ENCODE data around the gene WDR35. TPM values are rescaled to one million over a fixed set of nuclear protein-coding genes. Genes with fewer than 3 reads are reported as not detected.
A peak's percentile ranks its signal among the peaks of the same experiment; 100 is the strongest.

The WDR35 gene
- polyA plus RNA-seq, 1 experiment = 9.1 TPM

GRCh38 chr2:20016346-20016745, 26.4 kb upstream of the WDR35 start:
- DNase-seq (ENCODE audit: low read depth, low spot score) = no peak
- ChIA-PET POLR2A (no interaction called here), CTCF (interaction anchor here (0.5 to 3.9 kb wide), 46 partner anchors 7 to 433 kb away, joined by 3 to 91 read pairs (median 8); partner anchors contain the start of gene SDC1)
- H3K9me3 ChIP-seq (ENCODE audit: control insufficient read depth, insufficient read depth, low read length) = peaks cover 7% of the 10 kb centered on the region
- no peak overlapping the region for H3K4me3 ChIP-seq (ENCODE audit: low read depth, low read length)
- H3K27ac ChIP-seq (ENCODE audit: low read depth, low read length) = no peak overlapping the region
- no peaks in the 10 kb centered on the region for H3K27me3 ChIP-seq (ENCODE audit: control insufficient read depth, insufficient read depth, low read length)
- TF ChIP-seq CTCF (IDR thresholded peaks at IDR 0.05; ENCODE audit: low read depth, low read length) = no peak

GRCh38 chr2:20015482-20016083, 25.7 kb upstream of the WDR35 start:
- peak; percentile 63 for TF ChIP-seq CTCF (IDR thresholded peaks at IDR 0.05; ENCODE audit: low read depth, low read length)
- Histone ChIP-seq H3K27ac (ENCODE audit: low read depth, low read length) (no peak overlapping the region), H3K27me3 (ENCODE audit: control insufficient read depth, insufficient read depth, low read length) (no peaks in the 10 kb centered on the region), H3K9me3 (ENCODE audit: control insufficient read depth, insufficient read depth, low read length) (no peaks in the 10 kb centered on the region; the same call in 1 of the 2 replicates), H3K4me3 (ENCODE audit: low read depth, low read length) (no peak overlapping the region)
- ChIA-PET POLR2A (interaction anchor here (0.7 to 1.0 kb wide), 3 partner anchors 34 to 78 kb away, joined by 3 to 5 read pairs (median 3); partner anchors contain the start of gene LAPTM4A), CTCF (interaction anchor here (0.5 to 3.9 kb wide), 62 partner anchors 8 to 434 kb away, joined by 3 to 91 read pairs (median 6); partner anchors contain the start of gene SDC1)
- DNase-seq (ENCODE audit: low read depth, low spot score) = peak; percentile 18

GRCh38 chr2:20013126-20013849, 23.4 kb upstream of the WDR35 start:
- Histone ChIP-seq H3K4me3 (ENCODE audit: low read depth, low read length) (peak overlapping the region; percentile 58; the same call in 1 of the 2 replicates), H3K27ac (ENCODE audit: low read depth, low read length) (no peak overlapping the region), H3K27me3 (ENCODE audit: control insufficient read depth, insufficient read depth, low read length) (no peaks in the 10 kb centered on the region), H3K9me3 (ENCODE audit: control insufficient read depth, insufficient read depth, low read length) (no peaks in the 10 kb centered on the region)
- CTCF ChIA-PET = interaction anchor here (2.8 to 3.9 kb wide), 6 partner anchors 10 to 86 kb away, joined by 8 to 91 read pairs (median 40); no protein-coding TSS in a partner anchor
- no peak for TF ChIP-seq CTCF (IDR thresholded peaks at IDR 0.05; ENCODE audit: low read depth, low read length)
- no peak for DNase-seq (ENCODE audit: low read depth, low spot score)
- POLR2A ChIA-PET = interaction anchor here (0.7 kb wide), 1 partner anchor 23 kb away, joined by 3 read pairs; no protein-coding TSS in a partner anchor

GRCh38 chr2:20012282-20013125, 22.6 kb upstream of the WDR35 start, which contains the start of gene MATN3:
MATN3 (minus strand) TSS chr2:20012668; CDS start chr2:20012631, 37 bp downstream.
- Histone ChIP-seq H3K4me3 (ENCODE audit: low read depth, low read length) (peak within 1 kb of the TSS; percentile 58), H3K9me3 (ENCODE audit: control insufficient read depth, insufficient read depth, low read length) (no peaks in the 10 kb centered on the region), H3K27me3 (ENCODE audit: control insufficient read depth, insufficient read depth, low read length) (no peaks in the 10 kb centered on the region), H3K27ac (ENCODE audit: low read depth, low read length) (no peak within 1 kb of the TSS)
- ChIA-PET CTCF (interaction anchor here (2.8 to 3.9 kb wide), 2 partner anchors 79 to 82 kb away, joined by 8 to 91 read pairs; no protein-coding TSS in a partner anchor), POLR2A (interaction anchor here (0.7 kb wide), 1 partner anchor 23 kb away, joined by 3 read pairs; no protein-coding TSS in a partner anchor)
- TF ChIP-seq CTCF (IDR thresholded peaks at IDR 0.05; ENCODE audit: low read depth, low read length) = no peak
- DNase-seq (ENCODE audit: low read depth, low spot score) = no peak
